LNCAP (cell line): ENCODE measurements around the gene ZNF337.

Experiments
- TF ChIP-seq, protein P1 (sequence below): fragments of 450-650 bp; IDR thresholded peaks from 2 replicates; pipeline ENCODE4 v1.5.1; 2017; ENCODE audit warnings: mild to moderate bottlenecking

ZNF337 gene

DNA sequence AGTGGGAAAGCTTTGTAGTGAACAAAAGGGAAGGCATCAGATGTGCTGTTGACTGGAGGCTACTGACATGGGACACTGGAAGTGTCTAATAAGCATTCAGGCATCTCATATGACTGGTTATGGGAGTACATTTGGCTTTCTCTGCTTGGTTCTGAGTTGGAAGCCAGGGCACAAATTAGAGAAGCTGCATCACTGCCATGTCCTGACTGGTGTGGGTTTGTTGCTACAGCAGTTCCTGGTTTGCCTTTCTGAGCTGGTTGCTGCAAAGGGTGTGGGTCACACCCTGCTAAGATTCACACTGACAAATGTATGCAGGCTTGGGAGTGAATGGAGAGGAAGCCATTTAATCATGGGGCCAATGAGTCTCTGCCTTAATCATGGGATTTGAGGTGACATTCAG is 36.7 kb downstream of the ZNF337 start:
- TF ChIP-seq, protein P1, sequence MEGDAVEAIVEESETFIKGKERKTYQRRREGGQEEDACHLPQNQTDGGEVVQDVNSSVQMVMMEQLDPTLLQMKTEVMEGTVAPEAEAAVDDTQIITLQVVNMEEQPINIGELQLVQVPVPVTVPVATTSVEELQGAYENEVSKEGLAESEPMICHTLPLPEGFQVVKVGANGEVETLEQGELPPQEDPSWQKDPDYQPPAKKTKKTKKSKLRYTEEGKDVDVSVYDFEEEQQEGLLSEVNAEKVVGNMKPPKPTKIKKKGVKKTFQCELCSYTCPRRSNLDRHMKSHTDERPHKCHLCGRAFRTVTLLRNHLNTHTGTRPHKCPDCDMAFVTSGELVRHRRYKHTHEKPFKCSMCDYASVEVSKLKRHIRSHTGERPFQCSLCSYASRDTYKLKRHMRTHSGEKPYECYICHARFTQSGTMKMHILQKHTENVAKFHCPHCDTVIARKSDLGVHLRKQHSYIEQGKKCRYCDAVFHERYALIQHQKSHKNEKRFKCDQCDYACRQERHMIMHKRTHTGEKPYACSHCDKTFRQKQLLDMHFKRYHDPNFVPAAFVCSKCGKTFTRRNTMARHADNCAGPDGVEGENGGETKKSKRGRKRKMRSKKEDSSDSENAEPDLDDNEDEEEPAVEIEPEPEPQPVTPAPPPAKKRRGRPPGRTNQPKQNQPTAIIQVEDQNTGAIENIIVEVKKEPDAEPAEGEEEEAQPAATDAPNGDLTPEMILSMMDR = no peak

DNA sequence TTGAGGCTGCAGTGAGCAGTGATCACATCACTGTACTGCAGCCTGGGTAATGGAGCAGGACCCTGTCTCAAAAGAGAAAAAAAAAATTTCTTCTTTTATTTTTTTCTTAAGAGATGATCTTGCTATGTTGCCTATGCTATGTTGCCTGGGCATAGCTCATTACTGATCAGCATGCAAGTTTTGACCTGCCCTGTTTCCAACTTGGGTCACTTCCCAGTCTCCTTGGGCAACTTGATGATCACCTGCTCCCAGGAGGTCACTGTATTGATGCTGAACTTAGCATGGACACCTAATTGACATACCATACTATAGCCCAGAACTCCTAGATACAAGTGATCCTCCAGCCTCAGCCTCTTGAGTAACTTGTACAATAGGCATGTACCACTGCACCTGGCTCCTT is 42.2 kb downstream of the ZNF337 start:
- TF ChIP-seq, protein P1 = no peak

DNA sequence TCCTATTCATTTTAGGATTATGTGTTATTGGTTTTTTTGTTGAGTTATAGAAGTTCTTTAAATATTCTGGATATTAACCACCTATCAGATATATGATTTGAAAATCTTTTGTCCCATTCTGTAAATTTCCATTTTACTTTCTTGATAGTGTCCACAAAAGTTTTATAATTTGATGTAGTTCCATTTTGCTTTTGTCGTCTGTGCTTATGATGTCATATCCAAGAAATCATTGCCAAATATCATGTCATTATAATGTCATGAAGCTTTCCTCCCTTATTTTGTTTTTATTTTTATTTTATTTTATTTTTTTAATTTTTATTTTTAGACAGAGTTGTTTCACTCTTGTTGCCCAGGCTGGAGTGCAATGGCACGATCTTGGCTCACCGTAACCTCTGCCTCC is 51.8 kb downstream of the ZNF337 start:
- TF ChIP-seq, protein P1 = no peak

DNA sequence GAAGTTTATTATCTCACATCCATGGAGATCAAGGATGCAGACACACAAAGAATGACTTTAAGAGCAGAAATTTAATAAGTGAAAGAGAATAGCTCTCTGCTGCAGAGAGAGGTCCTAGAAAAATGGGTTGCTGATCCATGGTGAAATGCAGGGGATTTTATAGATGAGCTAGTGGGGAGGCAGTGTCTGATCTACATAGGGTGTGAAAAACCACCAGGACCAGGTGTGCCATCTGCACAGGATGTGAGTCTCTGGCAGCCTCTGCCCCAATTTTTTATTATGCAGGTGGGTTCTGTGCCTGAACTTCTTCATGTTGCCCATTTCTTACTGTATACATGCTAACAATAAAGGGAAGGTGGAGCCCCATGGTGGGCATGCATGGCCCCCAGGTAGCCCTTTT is 52.9 kb downstream of the ZNF337 start:
- TF ChIP-seq, protein P1 = no peak

DNA sequence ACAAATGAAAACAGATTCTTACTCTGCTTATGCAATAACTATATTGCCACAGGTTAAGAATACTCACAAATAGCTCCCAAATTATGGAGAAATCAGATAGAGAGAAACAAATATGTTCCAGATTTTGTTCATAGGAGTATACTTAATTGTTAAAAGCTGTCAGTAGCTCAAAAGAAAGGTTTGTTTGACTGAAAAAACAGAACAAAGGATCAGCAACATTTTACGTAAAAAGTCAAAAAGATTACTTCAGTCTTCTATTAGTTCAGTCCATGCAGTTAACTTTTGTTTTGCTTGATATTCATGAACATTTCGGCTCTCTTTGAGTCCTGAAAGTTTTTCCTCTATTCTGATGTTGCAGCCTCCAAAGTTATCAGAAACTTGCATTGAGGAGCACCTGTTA is 59.4 kb downstream of the ZNF337 start:
- TF ChIP-seq, protein P1 = no peak

DNA sequence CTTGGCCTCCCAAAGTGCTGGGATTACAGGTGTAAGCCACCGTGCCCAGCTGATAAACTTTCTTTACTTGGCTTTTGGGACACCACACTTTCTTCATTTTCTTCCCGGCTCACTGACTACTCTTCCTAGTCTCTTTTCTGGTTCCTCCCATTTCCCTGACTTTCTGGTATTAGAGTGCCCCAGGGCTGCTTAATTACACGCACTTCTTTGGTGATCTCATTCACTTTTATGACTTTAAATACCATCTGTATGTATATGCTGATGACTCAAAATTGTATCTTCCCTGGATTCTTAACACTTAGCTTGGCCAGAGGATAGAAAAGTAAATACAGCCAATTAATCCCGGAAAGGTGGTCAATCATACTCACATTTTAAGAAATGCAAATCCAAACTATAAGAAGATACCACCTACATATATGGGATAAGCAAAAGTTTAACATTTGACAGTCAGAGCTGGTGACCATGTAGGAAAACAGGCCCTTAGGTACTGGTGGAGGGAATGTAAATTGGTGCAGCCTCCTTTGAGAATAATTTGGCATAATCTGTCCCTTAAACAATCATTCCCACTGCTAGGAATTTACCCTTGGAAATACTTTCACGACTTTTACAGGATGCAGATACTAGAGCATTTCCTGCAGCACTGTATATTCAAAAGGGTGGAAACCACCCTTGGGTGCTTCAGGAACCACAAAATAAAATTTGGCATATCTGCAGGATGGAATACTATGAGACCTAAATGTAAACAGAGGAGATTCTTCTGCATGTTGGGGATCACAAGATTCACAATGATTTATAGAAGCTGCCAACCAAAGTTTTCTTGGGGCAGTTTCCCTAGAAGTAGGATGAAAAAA is 63.5 kb downstream of the ZNF337 start:
- TF ChIP-seq, protein P1 = no peak

DNA sequence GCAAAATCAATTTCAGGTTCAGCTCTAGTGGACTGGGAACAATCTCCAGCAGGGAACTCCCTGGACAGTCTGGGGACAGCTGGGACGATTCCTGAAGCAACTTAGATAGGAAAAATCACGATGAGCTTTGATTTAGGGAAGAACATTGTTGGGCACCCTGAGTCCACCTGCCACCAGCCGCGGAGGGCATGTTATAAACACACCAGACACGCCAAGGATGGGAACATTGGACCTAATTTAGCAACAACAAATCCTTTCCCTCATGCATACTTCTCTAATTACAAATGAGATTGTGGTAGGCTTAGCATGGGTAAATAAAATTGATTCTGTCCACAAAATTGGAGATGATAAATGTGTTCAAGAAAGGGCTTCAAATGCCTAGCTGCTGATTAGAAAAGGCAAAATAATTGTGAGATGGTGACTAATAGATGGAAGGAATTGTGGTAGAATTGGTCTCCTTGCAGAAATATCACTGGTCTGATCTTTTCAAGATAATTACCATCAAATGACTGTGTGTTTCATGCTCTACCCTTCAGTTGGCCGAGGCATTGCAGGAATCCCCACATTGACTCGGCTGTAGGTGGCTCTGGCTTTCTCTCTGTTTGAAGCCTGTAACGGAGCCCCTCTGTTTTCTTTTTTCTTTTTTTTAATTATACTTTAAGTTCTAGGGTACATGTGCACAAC is 66.7 kb downstream of the ZNF337 start:
- TF ChIP-seq, protein P1 = no peak
